GM19468 (cell line): ENCODE results near the gene OR2S2.

Source experiments
- ATAC-seq: cut with Tn5 transposase; IDR thresholded peaks from one replicate; pipeline ENCODE4 v1.9.1; 2021; ENCODE audit warnings: mild to moderate bottlenecking, moderate library complexity, moderate number of reproducible peaks; ENCODE audit not compliant: unreplicated experiment; ENCODE audit errors: extremely low read depth

The OR2S2 gene

GRCh38 chr9:35912791-35913400 lies 45.1 kb downstream of the OR2S2 start:
- no peak for ATAC-seq

GRCh38 chr9:35911690-35912089 lies 46.3 kb downstream of the OR2S2 start:
- ATAC-seq = no peak

DNA sequence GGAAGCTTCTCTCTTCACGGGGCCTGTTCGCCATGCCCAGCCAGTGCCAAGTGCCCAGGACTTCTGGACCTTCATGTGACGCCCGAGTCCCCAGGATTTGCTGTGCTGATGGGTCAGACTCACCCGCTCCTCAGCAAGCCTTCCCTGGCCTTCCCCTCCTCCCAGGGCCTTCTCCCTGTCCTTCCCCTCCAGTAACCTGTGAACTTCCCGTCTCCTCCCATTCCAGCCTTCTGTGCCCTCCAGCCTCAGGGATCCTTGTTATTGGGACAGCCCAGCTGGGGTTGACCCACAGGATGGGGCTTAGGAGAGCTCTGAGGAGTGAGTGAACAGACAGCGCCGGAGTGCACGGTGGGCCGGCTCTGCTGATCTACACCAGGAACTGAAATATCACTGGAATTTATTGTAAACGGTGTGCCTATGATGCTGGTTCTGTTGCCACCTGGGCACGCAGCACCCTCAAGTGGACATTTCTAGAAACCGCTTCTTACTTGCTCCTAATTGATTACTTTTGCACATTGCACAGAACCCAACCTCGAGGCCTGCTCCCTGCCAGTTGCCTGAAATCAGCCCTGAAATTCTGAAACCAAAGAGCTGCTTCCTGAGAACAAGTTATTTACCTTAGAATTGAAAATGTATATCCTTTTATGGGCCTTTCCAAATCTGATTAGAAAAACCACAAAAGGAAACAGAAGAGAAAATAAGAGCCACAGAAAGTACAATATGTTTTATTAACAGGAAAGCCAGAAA lies 47.2 kb downstream of the OR2S2 start:
- no peak for ATAC-seq

GRCh38 chr9:35909687-35910612 lies 48.0 kb downstream of the OR2S2 start:
- ATAC-seq = no peak

DNA sequence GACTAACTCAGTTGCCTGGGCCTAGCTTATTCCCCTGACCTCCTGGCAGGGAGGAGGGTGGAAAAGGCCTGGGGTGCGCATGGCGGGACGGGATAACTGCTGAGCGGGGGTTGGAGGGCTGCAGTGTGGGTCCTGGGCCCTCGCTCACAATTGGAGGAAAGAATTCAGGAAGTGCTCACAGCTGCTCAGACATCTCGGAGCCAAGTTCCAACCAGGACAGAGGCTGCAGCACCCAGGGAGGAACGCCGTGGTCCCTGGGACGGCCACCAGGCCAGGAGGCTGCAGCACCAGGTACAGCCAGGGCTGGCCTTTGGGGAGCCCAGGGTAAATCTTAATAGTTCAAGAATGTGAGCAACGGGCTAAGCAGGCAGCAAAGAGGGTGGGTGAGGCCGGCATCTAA lies 48.7 kb downstream of the OR2S2 start, which contains the start of gene SPAAR:
SPAAR (plus strand) TSS at position 217 of the 400 bp plus-strand sequence. CDS start 974 bp downstream, outside the sequence.
- ATAC-seq = no peak

- ATAC-seq = no peak
Measured at GRCh38 chr9:35908504-35909125, 49.3 kb downstream of the OR2S2 start.

DNA sequence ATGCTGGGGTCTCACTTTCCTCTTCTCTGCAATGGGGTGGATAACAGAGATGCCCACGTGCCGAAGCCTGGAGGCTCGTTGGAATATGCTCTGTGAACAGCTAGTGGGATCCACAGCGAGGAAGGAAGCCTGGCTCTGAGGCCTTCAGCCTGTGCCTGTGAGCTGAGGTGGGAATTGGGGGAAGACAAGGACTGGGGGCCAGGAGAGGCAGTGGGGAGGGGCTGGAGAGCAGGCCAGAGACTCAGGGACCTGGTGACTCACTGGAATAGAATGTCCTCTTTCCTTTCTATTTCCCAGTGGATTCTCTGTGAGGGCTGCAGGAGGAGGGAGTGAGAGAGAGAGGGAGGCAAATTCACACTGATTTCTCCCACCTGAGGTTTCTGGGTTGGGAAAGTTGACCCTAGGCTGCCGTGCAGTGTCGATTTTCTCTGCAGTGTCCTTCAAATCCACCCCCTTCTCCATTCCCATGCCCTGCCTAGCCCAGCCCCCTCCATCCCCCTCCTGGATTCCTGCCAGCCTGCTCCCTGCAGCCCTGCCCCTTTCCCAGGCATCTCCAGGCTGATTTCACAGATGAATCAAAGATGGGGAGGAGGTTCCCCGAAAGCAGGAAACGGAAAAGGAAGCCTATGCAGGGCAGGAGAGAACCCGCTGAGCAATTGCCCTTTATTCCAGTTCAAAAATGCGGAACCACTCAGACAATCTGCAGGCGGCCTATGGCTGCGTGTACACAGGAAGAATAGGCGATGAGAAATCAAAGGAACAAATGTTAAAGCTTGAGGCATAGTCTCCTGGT lies 50.0 kb downstream of the OR2S2 start:
- no peak for ATAC-seq
